HG03520 (cell line): Measurements from ENCODE around the gene MMEL1.

Source experiments
- ATAC-seq: cut with Tn5 transposase; IDR thresholded peaks from one replicate; pipeline ENCODE4 v1.9.1; 2021; ENCODE audit warnings: mild to moderate bottlenecking, moderate library complexity; ENCODE audit not compliant: unreplicated experiment

MMEL1 gene

GRCh38 chr1:2606881-2607621 is 25.8 kb downstream of the MMEL1 start:
- no peak for ATAC-seq

GRCh38 chr1:2606396-2606880 is 26.4 kb downstream of the MMEL1 start:
- no peak for ATAC-seq

GRCh38 chr1:2605509-2606395 is 27.1 kb downstream of the MMEL1 start:
- no peak for ATAC-seq

GRCh38 chr1:2604844-2605508 is 27.8 kb downstream of the MMEL1 start:
- ATAC-seq: no peak

- ATAC-seq: no peak
Observed at GRCh38 chr1:2604156-2604843, 28.5 kb downstream of the MMEL1 start.

- no peak for ATAC-seq
Observed at GRCh38 chr1:2603521-2604155, 29.2 kb downstream of the MMEL1 start.

GRCh38 chr1:2602866-2603520 is 29.8 kb downstream of the MMEL1 start:
- ATAC-seq: no peak

GRCh38 chr1:2602311-2602835 is 30.4 kb downstream of the MMEL1 start:
- ATAC-seq: no peak

GRCh38 chr1:2601721-2602303 is 31.0 kb downstream of the MMEL1 start:
- no peak for ATAC-seq

GRCh38 chr1:2598329-2598931 is 34.4 kb downstream of the MMEL1 start:
- no peak for ATAC-seq

- no peak for ATAC-seq
Observed at GRCh38 chr1:2597441-2598328, 35.1 kb downstream of the MMEL1 start.

GRCh38 chr1:2596530-2597333 is 36.1 kb downstream of the MMEL1 start:
- ATAC-seq: no peak

GRCh38 chr1:2595812-2596529 is 36.8 kb downstream of the MMEL1 start:
- ATAC-seq: no peak

GRCh38 chr1:2595261-2595811 is 37.5 kb downstream of the MMEL1 start:
- ATAC-seq: no peak

GRCh38 chr1:2594641-2595131 is 38.1 kb downstream of the MMEL1 start:
- ATAC-seq: no peak
